HG02938 (cell line): ENCODE results near the gene UBE2D4.
"Not testable (repeated sequence)": the region's sequence is repeated elsewhere in the genome, so short reads cannot be mapped to it uniquely, and the experiment has no call there.

Experiments used
- ATAC-seq: cut with Tn5 transposase; IDR thresholded peaks from one replicate; pipeline ENCODE4 v1.9.1; 2021; ENCODE audit warnings: mild to moderate bottlenecking, moderate library complexity; ENCODE audit not compliant: unreplicated experiment

Gene UBE2D4

GRCh38 chr7:43925984-43926797 is at the start of gene UBE2D4:
TSS of gene UBE2D4 (plus strand) at chr7:43926436. CDS start at chr7:43926533, 97 bp downstream.
- ATAC-seq, result peak; percentile 89

- no peak for ATAC-seq
Measured at GRCh38 chr7:43876976-43877745, 49.1 kb upstream of the UBE2D4 start.

- no peak for ATAC-seq
Measured at GRCh38 chr7:43877968-43878864, 48.0 kb upstream of the UBE2D4 start.

- ATAC-seq, result no peak
Measured at GRCh38 chr7:43878867-43879266, 47.4 kb upstream of the UBE2D4 start.

GRCh38 chr7:43879477-43879876 is 46.8 kb upstream of the UBE2D4 start:
- ATAC-seq, result no peak

GRCh38 chr7:43880596-43880995 is 45.6 kb upstream of the UBE2D4 start:
- no peak for ATAC-seq

GRCh38 chr7:43884209-43884608 is 42.0 kb upstream of the UBE2D4 start:
- ATAC-seq, result no peak

GRCh38 chr7:43884617-43885016 is 41.6 kb upstream of the UBE2D4 start:
- no peak for ATAC-seq

GRCh38 chr7:43888993-43889945 is 37.0 kb upstream of the UBE2D4 start:
- ATAC-seq, result no peak

GRCh38 chr7:43890468-43890867 is 35.8 kb upstream of the UBE2D4 start:
- no peak for ATAC-seq

GRCh38 chr7:43891069-43891955 is 34.9 kb upstream of the UBE2D4 start:
- no peak for ATAC-seq

- no peak for ATAC-seq
Measured at GRCh38 chr7:43895847-43896415, 30.3 kb upstream of the UBE2D4 start.

GRCh38 chr7:43898571-43898970 is 27.7 kb upstream of the UBE2D4 start:
- not testable (repeated sequence) for ATAC-seq

- ATAC-seq, result no peak
Measured at GRCh38 chr7:43902542-43903054, 23.6 kb upstream of the UBE2D4 start.

- ATAC-seq, result no peak
Measured at GRCh38 chr7:43904533-43905208, 21.6 kb upstream of the UBE2D4 start.

- ATAC-seq, result no peak
Measured at GRCh38 chr7:43905209-43905946, 20.9 kb upstream of the UBE2D4 start.

- no peak for ATAC-seq
Measured at GRCh38 chr7:43905956-43906330, 20.3 kb upstream of the UBE2D4 start.
